Kidney epithelial cell (primary cell): ENCODE results near the gene EFCAB12. TPM values are rescaled to one million over a fixed set of nuclear protein-coding genes. Genes with fewer than 3 reads are reported as not detected.
"Not testable (repeated sequence)": the region's sequence is repeated elsewhere in the genome, so short reads cannot be mapped to it uniquely, and the experiment has no call there.

Experiments
- DNase-seq: peaks from one replicate; pipeline ENCODE4 v3.0.0-alpha.2; 2010; ENCODE audit warnings: low read depth
- H3K27me3 ChIP-seq: 2 replicates; pipeline ENCODE4 v1.6.0; 2011; ENCODE audit warnings: low read length; ENCODE audit not compliant: control insufficient read depth, insufficient read depth
- H3K36me3 ChIP-seq: 2 replicates; pipeline ENCODE4 v1.5.1; 2011; ENCODE audit warnings: low read length; ENCODE audit not compliant: control insufficient read depth, insufficient read depth
- H3K4me3 ChIP-seq: 2 replicates; pipeline ENCODE4 v1.5.1; 2011; ENCODE audit warnings: low read depth, mild to moderate bottlenecking, control low read depth, low read length
- total RNA-seq: library from RNA; depleted of rRNA; stranded (reverse); fragments of >200 nt; gene quantifications from 2 replicates; pipeline ENCODE4 v1.2.3, GENCODE V29; 2015
- TF ChIP-seq, protein P1 (sequence below): IDR thresholded peaks from 2 replicates; pipeline ENCODE4 v1.5.1; 2011; ENCODE audit warnings: mild to moderate bottlenecking, moderate library complexity, low read length, control low read depth, inconsistent platforms; ENCODE audit not compliant: insufficient read depth, poor library complexity, severe bottlenecking

EFCAB12 gene
- total RNA-seq, 1 donor from 2014 or later, result not detected

DNA sequence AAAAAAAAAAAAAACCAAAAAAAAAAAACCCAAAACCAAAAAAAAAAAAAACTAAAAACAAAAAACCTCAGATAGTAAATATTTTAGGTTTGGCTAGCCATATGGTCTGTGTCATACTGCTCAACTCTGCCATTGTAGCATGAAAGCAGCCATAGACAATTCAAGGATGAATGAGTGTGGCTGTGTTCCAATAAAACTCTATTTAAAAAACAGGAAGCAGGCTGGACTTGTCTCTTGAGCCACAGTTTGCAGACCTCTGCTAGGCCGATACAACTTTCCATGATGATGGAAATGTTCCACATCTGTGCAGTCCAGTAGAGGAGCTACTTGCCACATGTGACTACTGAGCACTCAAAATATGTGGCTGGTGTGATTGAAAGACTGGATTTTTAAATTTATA lies 11.1 kb downstream of the EFCAB12 start:
- TF ChIP-seq, protein P1, sequence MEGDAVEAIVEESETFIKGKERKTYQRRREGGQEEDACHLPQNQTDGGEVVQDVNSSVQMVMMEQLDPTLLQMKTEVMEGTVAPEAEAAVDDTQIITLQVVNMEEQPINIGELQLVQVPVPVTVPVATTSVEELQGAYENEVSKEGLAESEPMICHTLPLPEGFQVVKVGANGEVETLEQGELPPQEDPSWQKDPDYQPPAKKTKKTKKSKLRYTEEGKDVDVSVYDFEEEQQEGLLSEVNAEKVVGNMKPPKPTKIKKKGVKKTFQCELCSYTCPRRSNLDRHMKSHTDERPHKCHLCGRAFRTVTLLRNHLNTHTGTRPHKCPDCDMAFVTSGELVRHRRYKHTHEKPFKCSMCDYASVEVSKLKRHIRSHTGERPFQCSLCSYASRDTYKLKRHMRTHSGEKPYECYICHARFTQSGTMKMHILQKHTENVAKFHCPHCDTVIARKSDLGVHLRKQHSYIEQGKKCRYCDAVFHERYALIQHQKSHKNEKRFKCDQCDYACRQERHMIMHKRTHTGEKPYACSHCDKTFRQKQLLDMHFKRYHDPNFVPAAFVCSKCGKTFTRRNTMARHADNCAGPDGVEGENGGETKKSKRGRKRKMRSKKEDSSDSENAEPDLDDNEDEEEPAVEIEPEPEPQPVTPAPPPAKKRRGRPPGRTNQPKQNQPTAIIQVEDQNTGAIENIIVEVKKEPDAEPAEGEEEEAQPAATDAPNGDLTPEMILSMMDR, result no peak
- Histone ChIP-seq H3K27me3 (no peaks in the 10 kb centered on the region), H3K4me3 (no peak overlapping the region), H3K36me3 (no peaks in the 10 kb centered on the region)
- DNase-seq, result no peak

DNA sequence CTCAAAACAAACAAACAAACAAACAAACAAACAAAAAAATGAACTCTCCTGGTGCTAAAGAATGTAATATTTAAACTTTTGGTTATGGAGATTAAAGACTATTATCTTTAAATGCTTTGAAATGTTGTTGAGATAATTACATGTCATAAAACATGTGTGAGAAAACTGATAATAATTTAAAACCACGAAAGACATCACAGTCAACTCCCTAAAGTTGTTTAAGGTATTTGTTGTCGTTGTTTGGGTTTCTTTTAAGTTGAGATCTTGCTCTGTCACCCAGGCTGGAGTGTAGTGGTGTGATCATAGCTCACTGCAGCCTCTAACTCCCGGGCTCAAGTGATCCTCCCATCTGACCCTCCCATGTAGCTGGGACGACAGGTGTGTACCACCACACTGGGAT lies 12.0 kb downstream of the EFCAB12 start:
- TF ChIP-seq, protein P1, result no peak
- no peak for DNase-seq
- no peak overlapping the region for H3K4me3 ChIP-seq
- H3K27me3 ChIP-seq, result no peaks in the 10 kb centered on the region
- H3K36me3 ChIP-seq, result no peaks in the 10 kb centered on the region

DNA sequence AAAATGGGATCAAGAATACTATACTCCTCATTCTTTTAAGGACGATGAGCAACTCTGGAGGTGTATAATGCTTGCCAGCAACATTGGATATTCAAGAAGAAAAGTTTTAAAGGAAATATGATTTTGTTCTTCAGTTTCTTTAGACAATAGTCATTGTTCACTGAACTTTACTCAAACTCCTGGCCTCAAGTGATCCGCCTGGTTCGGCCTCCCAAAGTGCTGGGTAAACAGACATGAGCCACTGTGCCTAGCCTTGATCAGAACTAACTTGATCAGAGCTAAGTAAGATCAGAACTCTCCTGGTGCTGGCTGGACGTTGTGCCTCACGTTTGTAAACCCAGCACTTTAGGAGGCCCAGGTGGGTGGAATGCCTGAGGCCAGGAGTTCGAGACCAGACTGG lies 12.6 kb downstream of the EFCAB12 start:
- no peaks in the 10 kb centered on the region for H3K27me3 ChIP-seq
- H3K4me3 ChIP-seq, result no peak overlapping the region
- H3K36me3 ChIP-seq, result no peaks in the 10 kb centered on the region
- TF ChIP-seq, protein P1, result no peak
- no peak for DNase-seq

DNA sequence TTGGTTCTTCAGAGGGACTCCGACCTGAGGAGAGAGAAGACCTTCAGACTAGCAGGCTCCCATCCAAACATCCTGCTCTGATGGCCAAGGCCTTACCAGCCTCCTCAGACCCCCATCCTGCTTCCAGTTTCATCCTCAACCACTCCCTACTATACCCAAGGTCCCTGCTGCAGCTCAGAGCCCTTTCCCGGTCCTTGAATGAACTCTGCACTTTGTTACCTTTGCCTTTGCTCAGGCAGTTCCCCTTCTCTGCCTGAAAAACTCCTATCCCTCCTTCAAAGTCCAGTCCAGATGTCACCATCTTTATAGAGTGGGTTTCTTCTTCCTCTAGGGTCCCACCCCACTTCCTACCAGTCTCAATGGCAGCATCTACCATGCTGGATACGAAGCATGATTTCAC lies 13.1 kb downstream of the EFCAB12 start:
- no peak for DNase-seq
- Histone ChIP-seq H3K4me3 (no peak overlapping the region), H3K27me3 (no peaks in the 10 kb centered on the region), H3K36me3 (no peaks in the 10 kb centered on the region)
- TF ChIP-seq, protein P1, result no peak

DNA sequence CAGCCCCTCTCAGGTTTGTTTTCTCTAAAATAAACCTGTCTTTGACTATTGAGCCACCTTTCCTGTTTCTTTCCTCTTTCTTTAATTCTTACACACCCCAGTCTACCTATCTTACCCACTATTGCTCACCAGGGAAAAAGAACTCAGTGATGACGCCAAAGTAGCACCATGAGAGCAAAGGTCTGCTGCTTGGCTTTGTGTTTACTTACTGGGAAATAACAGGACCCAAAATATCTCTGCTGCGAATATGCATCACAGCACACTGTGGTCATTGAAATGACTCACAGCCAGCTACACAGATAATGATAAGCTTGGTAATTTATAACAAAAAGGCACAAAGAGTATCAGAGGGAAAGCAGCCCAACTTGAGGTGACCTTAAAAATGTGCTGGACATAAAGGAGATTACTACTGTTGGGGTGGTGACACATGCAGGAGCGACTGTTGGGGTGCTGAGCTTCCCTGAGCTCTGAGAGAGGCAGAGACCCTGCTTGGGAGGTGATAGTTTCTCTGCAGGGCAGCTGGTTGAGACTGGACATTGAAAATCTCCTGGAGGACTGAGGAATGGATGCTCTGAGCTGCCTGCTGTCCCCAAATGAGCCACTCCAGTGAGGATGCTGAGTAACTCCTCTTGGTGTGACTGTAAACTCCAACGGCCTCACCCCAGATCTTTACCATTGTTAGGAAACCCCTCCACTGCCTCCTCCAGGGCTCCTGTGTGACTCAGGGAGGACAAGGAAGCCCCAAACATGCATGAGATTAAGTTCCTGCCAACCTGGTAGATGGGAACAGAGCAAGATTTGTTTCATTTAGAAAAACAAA lies 14.5 kb downstream of the EFCAB12 start:
- H3K27me3 ChIP-seq, result no peaks in the 10 kb centered on the region
- no peak overlapping the region for H3K4me3 ChIP-seq
- peak; percentile 88 for DNase-seq
- TF ChIP-seq, protein P1, result no peak
- no peaks in the 10 kb centered on the region for H3K36me3 ChIP-seq

DNA sequence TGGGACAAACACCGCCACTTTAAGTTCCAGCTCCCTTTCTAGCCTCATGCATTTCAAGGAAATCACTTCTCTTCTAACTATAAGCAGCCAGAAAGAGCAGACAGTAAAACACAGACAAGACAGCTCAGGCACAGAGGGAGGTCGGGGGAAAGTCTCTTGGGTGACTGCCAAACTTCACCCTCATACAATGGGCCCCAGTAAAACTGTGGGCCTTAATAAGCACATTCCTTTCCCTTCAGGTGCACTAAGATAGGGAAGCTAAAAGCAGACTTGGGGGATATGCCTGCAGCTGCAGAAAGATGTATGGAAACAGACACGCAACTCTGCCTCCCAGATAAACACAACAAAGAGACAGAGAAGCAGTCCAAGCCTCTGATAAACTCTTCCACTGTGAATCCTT lies 15.2 kb downstream of the EFCAB12 start:
- H3K27me3 ChIP-seq, DNase-seq, H3K4me3 ChIP-seq, H3K36me3 ChIP-seq: not testable (repeated sequence)
